Suprapubic skin (tissue), 3 donors: Measurements from ENCODE around the gene BICD1.

Source experiments
- CTCF ChIP-seq, 2 donors: fragments of 200-600 bp in 1 of 2; fragments of 450-650 bp in 1 of 2; sonication (generic) in 1 of 2; IDR thresholded peaks; one replicate each; pipeline ENCODE4 v1.5.1; 2016 to 2019; ENCODE audit warnings: antibody characterized with exemption in 2 of 2, mild to moderate bottlenecking in 1 of 2, moderate library complexity in 1 of 2
- EP300 ChIP-seq: sonication (generic); formaldehyde crosslinking; IDR thresholded peaks from one replicate; pipeline ENCODE4 v1.6.1; 2017; ENCODE audit warnings: antibody characterized with exemption

- TF ChIP-seq EP300 (no peak), CTCF (IDR thresholded peaks at IDR 0.05) (no peak)
Measured at GRCh38 chr12:32261638-32262037, 155.0 kb downstream of the BICD1 start.
